AG09309 (cell line): Measurements from ENCODE around the gene TMPRSS3.

Source experiments
- DNase-seq: peaks from one replicate; pipeline ENCODE4 v3.0.0-alpha.2; 2010; ENCODE audit warnings: low read depth
- H3K4me3 ChIP-seq: 2 replicates; pipeline ENCODE4 v1.5.1; 2011; ENCODE audit warnings: mild to moderate bottlenecking, low read depth, low read length, moderate library complexity; ENCODE audit not compliant: control insufficient read depth
- TF ChIP-seq, protein P1 (sequence below): IDR thresholded peaks from 2 replicates; pipeline ENCODE4 v1.5.1; 2011; ENCODE audit warnings: mild to moderate bottlenecking, low read depth, low read length, inconsistent platforms; ENCODE audit not compliant: insufficient read depth, control insufficient read depth; ENCODE audit errors: missing control alignments

Gene TMPRSS3

DNA sequence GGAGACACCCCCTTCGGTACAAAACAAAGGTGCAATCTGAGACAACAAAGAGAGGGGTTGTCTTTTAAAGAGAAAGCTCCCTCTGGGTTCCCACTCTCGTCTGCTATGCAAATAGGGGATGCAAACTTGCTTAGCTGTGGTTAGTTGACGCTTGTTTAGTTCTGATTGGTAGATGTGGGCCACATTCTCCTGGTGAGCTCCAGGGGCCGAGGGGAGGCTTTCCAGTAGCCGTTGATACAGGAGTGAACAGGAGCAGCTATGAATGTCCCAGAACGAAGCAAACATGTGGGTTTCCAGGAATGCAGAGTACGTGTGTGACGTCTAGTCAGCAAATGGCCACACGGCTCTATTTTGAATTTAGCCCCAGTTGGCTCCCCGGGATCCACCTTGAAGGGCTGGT lies 59.8 kb downstream of the TMPRSS3 start:
- DNase-seq, result no peak
- TF ChIP-seq, protein P1, sequence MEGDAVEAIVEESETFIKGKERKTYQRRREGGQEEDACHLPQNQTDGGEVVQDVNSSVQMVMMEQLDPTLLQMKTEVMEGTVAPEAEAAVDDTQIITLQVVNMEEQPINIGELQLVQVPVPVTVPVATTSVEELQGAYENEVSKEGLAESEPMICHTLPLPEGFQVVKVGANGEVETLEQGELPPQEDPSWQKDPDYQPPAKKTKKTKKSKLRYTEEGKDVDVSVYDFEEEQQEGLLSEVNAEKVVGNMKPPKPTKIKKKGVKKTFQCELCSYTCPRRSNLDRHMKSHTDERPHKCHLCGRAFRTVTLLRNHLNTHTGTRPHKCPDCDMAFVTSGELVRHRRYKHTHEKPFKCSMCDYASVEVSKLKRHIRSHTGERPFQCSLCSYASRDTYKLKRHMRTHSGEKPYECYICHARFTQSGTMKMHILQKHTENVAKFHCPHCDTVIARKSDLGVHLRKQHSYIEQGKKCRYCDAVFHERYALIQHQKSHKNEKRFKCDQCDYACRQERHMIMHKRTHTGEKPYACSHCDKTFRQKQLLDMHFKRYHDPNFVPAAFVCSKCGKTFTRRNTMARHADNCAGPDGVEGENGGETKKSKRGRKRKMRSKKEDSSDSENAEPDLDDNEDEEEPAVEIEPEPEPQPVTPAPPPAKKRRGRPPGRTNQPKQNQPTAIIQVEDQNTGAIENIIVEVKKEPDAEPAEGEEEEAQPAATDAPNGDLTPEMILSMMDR, result no peak
- H3K4me3 ChIP-seq, result no peak overlapping the region

DNA sequence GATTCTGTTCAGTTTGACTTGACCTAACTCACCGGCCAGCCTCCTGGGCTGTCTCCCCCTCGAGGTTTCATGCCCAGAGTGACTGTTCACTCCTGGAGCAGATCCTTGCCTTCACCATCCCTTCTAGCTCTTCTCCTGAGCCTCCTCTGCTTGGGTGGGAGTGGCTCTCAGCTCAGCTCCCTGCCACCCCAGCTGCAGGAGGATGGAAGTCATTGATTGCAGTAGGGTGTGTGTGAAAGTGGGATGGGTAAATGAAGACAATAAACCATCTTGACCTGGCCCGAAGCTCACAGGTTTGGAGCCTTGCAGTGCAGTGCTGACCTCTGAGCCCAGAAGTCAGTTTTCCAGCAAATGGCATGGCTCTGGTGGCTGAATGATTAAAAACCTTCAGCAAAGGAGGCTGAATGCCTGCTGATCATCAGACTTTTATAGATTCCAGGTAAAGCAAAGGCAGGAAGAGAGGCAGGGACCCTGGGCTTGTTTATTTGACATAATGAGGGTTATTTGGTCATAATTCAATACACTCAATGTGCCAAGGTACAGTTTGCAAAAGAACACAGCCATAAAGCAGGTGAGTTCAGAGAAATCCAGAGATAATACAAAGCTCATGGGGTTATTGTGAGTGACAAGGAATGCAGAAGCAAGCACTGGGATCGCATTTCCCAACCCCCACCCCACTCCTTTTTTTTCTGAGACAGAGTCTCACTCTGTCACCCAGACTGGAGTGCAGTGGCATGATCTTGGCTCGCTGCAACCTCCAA lies 63.1 kb downstream of the TMPRSS3 start:
- no peak for DNase-seq
- TF ChIP-seq, protein P1, result no peak
- no peak overlapping the region for H3K4me3 ChIP-seq

DNA sequence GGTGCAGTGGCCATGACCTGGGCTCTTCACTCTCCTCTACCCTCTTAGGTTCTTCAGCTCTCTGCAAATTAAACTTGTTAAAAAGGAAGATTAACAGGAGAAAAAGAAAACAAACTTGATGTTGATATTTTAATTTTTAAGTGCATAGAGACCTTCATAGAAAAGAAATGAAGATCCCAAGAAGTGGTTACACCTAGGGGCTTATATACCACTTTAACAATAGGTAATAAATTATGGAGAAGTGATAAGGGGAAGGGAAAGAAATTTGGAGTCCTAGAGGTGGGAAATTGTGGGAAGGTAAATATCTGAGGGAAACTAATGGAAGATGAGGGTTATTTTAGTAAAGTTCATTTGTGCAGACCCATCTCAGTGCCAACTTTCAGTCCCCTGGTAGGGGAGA lies 64.2 kb downstream of the TMPRSS3 start:
- TF ChIP-seq, protein P1, result no peak
- no peak overlapping the region for H3K4me3 ChIP-seq
- no peak for DNase-seq

DNA sequence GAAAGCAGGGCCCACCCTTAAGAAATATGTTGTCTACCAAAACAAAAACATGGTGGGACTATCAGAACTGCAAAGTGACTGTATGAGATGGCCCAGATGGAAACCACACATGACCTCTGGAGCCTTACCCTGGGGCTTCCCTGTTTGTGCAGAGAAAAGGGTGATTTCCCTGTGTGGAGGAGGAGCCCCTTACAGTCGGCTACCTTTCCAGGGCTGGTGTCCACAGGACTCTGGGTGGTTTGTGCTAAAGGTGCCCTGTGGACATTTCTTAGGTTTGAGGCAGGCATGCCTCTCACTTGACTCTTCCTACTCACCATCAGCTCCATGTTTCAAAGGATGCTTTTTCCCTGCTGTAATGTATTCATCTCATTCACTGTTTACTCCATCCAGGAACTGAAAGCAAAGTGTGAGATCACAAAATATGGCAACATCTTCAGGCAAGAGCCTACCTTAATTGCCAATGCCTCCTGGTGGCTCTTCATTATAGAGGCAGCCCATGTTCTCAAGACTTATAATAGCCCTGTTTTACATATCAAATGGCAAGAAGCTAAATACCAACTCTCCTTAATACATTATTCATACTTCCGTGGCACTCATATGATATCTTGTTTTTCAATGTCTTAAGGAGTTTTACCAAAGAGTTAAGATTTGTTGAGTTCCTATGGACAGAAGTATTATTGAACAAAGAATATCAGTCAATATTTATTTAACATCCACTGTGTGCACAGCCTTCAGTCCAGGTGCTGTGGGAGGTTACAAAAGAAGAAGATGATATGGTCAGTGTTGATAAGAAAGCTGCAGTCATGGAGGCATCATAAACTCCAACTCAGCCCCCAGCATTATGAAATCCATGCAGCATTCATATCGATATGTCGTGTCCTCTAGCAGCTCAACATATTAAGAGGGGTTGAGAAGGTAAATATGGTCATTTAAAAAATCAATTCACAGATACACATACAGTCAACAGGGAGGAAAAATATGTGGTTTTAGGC lies 65.2 kb downstream of the TMPRSS3 start:
- TF ChIP-seq, protein P1, result no peak
- H3K4me3 ChIP-seq, result no peak overlapping the region
- DNase-seq, result no peak

DNA sequence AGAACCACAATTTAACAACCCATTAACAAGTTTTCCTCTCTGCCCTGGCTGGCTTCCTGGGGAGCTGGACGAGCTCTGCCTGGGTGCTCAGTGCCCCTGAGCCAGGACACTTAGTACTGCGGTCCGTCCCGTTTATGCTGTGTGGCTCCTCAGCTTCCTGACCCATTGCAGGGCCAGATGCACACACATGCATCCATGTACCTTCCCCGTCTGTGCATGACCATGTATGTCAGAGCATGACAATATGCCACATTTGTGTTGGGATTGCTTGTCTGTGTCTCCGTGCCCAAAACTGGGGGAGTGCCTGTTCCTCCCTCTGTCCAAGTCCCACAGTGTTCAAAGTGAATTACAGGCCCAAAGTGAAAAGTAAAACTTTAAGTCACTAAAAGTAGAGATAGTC lies 71.0 kb downstream of the TMPRSS3 start:
- TF ChIP-seq, protein P1, result no peak
- no peak overlapping the region for H3K4me3 ChIP-seq
- no peak for DNase-seq
